ENCODE measurements around the gene HOMER3.

HOMER3 gene

GRCh38 chr19:18940769-18941627, at the start of gene HOMER3:
Gene HOMER3, minus strand, starts transcription at chr19:18941217. Its CDS starts 2,235 bp downstream, at chr19:18938982.
- TF ChIP-seq GATA2 (IDR thresholded peaks at IDR 0.05; ENCODE audit: low read depth, low read length): no peak
- no peak for TF ChIP-seq GATA3 (IDR thresholded peaks at IDR 0.05; ENCODE audit: low read depth, low read length)

GRCh38 chr19:18990128-18990708, 49.2 kb upstream of the HOMER3 start:
- TF ChIP-seq GATA2 (IDR thresholded peaks at IDR 0.05; ENCODE audit: low read depth, low read length): no peak

GRCh38 chr19:18989316-18989715, 48.3 kb upstream of the HOMER3 start:
- TF ChIP-seq GATA2 (IDR thresholded peaks at IDR 0.05; ENCODE audit: low read depth, low read length) (no peak), GATA3 (IDR thresholded peaks at IDR 0.05; ENCODE audit: low read depth, low read length) (no peak)

GRCh38 chr19:18987456-18987855, 46.4 kb upstream of the HOMER3 start:
- TF ChIP-seq GATA3 (IDR thresholded peaks at IDR 0.05; ENCODE audit: low read depth, low read length) (no peak), GATA2 (IDR thresholded peaks at IDR 0.05; ENCODE audit: low read depth, low read length) (no peak)

- TF ChIP-seq GATA3 (IDR thresholded peaks at IDR 0.05; ENCODE audit: low read depth, low read length) (no peak), GATA2 (IDR thresholded peaks at IDR 0.05; ENCODE audit: low read depth, low read length) (no peak)
Observed at GRCh38 chr19:18985257-18985656, 44.2 kb upstream of the HOMER3 start.

- TF ChIP-seq GATA2 (IDR thresholded peaks at IDR 0.05; ENCODE audit: low read depth, low read length) (no peak), GATA3 (IDR thresholded peaks at IDR 0.05; ENCODE audit: low read depth, low read length) (no peak)
Observed at GRCh38 chr19:18984251-18984650, 43.2 kb upstream of the HOMER3 start.

GRCh38 chr19:18982669-18983068, 41.7 kb upstream of the HOMER3 start:
- TF ChIP-seq GATA3 (IDR thresholded peaks at IDR 0.05; ENCODE audit: low read depth, low read length) (no peak), GATA2 (IDR thresholded peaks at IDR 0.05; ENCODE audit: low read depth, low read length) (no peak)

- TF ChIP-seq GATA3 (IDR thresholded peaks at IDR 0.05; ENCODE audit: low read depth, low read length): no peak
- no peak for TF ChIP-seq GATA2 (IDR thresholded peaks at IDR 0.05; ENCODE audit: low read depth, low read length)
Observed at GRCh38 chr19:18980432-18981020, 39.5 kb upstream of the HOMER3 start.

GRCh38 chr19:18978616-18979015, 37.6 kb upstream of the HOMER3 start:
- TF ChIP-seq GATA3 (IDR thresholded peaks at IDR 0.05; ENCODE audit: low read depth, low read length) (no peak), GATA2 (IDR thresholded peaks at IDR 0.05; ENCODE audit: low read depth, low read length) (no peak)

GRCh38 chr19:18975869-18976268, 34.9 kb upstream of the HOMER3 start:
- TF ChIP-seq GATA3 (IDR thresholded peaks at IDR 0.05; ENCODE audit: low read depth, low read length) (no peak), GATA2 (IDR thresholded peaks at IDR 0.05; ENCODE audit: low read depth, low read length) (no peak)

- TF ChIP-seq GATA2 (IDR thresholded peaks at IDR 0.05; ENCODE audit: low read depth, low read length) (no peak), GATA3 (IDR thresholded peaks at IDR 0.05; ENCODE audit: low read depth, low read length) (no peak)
Observed at GRCh38 chr19:18975011-18975410, 34.0 kb upstream of the HOMER3 start.

- TF ChIP-seq GATA2 (IDR thresholded peaks at IDR 0.05; ENCODE audit: low read depth, low read length) (no peak), GATA3 (IDR thresholded peaks at IDR 0.05; ENCODE audit: low read depth, low read length) (no peak)
Observed at GRCh38 chr19:18972851-18973250, 31.8 kb upstream of the HOMER3 start.

- no peak for TF ChIP-seq GATA2 (IDR thresholded peaks at IDR 0.05; ENCODE audit: low read depth, low read length)
- TF ChIP-seq GATA3 (IDR thresholded peaks at IDR 0.05; ENCODE audit: low read depth, low read length): no peak
Observed at GRCh38 chr19:18972301-18972811, 31.3 kb upstream of the HOMER3 start.

- TF ChIP-seq GATA3 (IDR thresholded peaks at IDR 0.05; ENCODE audit: low read depth, low read length): no peak
- TF ChIP-seq GATA2 (IDR thresholded peaks at IDR 0.05; ENCODE audit: low read depth, low read length): no peak
Observed at GRCh38 chr19:18969931-18970659, 29.1 kb upstream of the HOMER3 start.
